ENCODE results near the gene GSTM2.
A peak's percentile ranks its signal among the peaks of the same experiment; 100 is the strongest.

The GSTM2 gene

DNA sequence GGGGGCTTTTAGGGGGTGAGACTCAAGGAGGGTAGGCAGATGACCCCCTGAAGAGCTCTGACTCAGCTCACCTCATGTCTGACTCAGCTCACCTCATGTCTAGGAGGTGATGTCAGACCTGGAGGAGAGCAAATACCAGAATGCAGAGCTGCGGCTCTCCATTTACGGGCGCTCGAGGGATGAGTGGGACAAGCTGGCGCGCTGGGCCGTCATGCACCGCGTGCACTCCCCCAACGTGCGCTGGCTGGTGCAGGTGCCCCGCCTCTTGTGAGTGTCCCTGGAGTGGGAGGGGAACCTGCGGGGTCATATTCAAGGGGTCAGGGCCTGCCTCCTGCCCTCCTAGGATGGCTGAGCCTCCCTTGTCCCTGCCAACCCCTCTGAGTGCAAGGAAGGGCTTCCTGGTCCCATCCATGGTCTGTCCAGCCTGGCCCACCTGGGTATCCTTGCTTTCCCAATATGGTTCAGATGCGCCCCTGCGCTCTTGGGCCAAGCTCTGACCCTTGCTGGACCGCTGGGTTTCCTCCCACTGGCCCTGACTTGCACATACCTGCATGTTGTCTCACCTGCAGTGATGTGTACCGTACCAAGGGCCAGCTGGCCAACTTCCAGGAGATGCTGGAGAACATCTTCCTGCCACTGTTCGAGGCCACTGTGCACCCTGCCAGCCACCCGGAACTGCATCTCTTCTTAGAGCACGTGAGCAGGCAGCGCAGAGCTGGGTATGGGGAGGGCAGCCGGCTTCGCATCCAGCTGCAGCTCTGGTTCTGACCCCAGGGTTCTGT is 39.1 kb upstream of the GSTM2 start:
- no peak for FAIRE-seq
- no peak for DNase-seq (ENCODE audit: extremely low spot score, insufficient read length, low read depth)

- no peak for FAIRE-seq
- DNase-seq (ENCODE audit: extremely low spot score, insufficient read length, low read depth) = no peak
Observed at GRCh38 chr1:109629372-109630030, 38.4 kb upstream of the GSTM2 start.

GRCh38 chr1:109630081-109630897 is 37.6 kb upstream of the GSTM2 start:
- DNase-seq (ENCODE audit: extremely low spot score, insufficient read length, low read depth) = no peak

DNA sequence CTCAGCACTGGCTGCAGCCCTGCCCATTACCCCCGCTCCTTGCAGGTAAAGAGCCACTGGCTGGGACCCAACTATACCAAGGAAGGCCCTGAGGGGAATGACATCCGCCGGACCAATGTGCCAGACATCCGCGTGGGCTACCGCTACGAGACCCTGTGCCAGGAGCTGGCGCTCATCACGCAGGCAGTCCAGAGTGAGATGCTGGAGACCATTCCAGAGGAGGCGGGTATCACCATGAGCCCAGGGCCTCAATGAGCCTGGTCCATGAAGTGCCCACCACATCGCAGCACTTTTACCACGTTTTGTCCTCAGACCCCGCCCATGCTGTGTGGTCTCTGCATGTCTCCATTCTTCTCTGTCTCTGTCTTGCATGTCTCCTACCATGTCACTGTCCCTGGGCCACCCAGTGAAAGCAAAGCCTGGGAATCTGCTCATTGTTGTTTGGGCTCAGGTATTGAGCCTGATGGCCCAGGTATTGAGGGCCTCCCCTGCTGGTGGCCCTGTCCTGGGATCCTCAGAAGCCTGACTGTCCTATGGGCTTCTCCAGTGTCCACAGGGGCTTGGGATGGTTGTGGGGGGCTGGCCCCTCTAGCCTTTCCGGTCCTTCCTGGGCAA is 36.9 kb upstream of the GSTM2 start:
- no peak for DNase-seq (ENCODE audit: extremely low spot score, insufficient read length, low read depth)
- FAIRE-seq = no peak

More at GRCh38 chr1:109630081-109630897, 37.6 kb upstream of the GSTM2 start:
- FAIRE-seq = no peak

DNA sequence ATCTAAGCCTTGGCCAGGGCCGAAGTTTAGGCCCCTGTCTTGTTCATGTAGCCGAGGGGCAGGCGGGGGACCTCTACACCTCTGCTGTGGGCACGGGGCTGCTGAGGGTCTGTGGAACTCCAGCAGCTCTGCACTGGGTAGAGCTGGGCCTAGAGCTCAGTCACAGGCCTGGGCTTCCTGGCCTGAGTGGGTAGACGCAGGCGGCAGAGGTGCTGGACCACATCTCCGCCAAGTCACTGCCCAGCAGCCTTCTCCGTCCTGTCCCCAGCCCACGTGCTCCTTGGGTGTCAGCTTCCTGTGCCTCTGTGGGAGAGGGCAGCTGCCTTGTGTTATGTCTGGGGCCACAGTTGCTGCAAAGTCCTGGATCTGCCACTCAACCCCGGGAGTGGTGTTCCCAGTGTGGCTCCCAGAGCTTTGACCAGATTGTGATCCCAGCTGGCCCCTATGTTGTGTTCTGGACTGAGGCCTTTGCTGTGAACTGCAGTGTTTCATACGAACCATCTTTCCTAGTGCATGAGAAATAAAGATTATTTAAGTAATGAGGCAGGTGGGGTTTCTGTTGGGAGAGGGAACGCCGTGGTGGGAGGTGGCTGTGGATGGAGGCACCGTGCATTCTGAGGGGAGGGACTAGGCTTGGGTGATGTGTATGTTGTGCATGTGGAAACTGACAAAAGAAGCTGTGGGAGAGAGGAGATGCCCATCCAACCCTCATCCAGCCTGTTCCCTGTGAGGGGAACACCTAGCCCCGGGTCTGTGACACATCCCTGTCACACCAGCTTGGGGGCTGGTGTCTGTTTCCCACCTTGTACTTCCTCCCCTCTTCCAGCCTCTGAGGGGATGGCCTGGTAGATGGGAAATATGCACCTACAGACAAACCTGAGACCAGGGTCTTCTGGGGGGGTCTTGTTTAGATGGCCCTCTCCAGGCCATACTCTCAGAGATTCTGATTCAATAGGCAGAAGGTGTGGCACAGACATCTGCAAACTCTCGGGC is 36.0 kb upstream of the GSTM2 start:
- no peak for FAIRE-seq
- no peak for DNase-seq (ENCODE audit: extremely low spot score, insufficient read length, low read depth)

DNA sequence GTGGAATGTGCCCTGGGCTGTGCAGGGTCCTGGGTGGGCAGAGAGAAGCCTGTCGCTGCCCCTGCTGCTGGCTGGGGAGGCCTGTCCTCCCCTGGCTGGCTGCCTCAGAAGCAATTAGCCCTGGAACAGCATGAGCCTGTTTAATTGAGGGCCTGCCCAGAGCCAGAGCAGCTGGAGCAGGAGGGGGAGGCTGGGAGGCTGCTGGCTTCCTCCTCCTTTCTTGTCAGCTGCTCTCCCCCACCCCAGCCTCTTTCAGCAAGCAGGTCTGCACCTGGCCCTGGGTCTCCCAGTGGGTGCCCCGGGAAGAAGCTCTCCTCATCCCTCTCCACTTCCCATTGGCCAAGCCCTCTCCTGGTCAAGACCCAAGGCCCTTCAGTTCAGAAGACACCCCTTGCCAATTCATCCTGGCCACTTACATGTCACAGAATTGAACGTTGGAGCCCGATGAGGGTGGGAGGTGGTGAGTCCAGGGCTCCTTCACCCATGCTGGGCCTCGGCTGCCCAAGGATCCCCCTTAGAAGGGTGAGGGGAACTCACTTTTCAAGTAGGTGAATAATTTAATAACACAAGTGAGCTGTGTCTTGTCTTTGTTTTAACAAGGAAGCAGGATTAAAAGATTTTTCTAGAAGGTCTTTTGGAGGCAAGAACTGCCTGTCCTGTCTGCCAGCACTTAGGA is 35.0 kb upstream of the GSTM2 start:
- DNase-seq (ENCODE audit: extremely low spot score, insufficient read length, low read depth) (no peak), FAIRE-seq (no peak)

DNA sequence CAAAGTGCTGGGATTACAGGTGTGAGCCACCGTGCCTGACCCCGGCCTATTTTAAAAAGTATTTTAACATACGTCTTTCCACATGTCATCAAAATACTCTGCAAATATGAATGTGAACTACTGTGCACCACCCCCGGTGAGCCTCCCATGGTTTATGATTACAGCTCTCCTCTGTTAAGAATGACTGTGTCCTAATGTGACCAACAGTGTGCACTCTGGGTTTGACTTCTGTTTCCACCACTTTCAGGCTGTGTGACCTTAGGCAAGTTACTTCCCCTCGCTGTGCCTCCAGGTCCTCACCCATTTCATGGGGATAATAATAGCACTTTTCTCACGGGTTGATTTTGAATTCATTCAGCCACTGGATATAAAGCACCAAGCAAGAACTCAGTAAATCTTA is 33.6 kb upstream of the GSTM2 start:
- FAIRE-seq = peak; percentile 12

GRCh38 chr1:109634771-109635750 is 32.8 kb upstream of the GSTM2 start:
- DNase-seq (ENCODE audit: extremely low spot score, insufficient read length, low read depth) (no peak), FAIRE-seq (no peak)

More for the DNA sequence above, 33.6 kb upstream of the GSTM2 start:
- DNase-seq (ENCODE audit: extremely low spot score, insufficient read length, low read depth) = no peak

- no peak for DNase-seq (ENCODE audit: extremely low spot score, insufficient read length, low read depth)
- no peak for FAIRE-seq
Observed at GRCh38 chr1:109635862-109636200, 32.0 kb upstream of the GSTM2 start.

GRCh38 chr1:109636201-109636952 is 31.5 kb upstream of the GSTM2 start:
- no peak for FAIRE-seq
- no peak for DNase-seq (ENCODE audit: extremely low spot score, insufficient read length, low read depth)

GRCh38 chr1:109637446-109637845 is 30.4 kb upstream of the GSTM2 start:
- FAIRE-seq = no peak
- DNase-seq (ENCODE audit: extremely low spot score, insufficient read length, low read depth) = no peak

DNA sequence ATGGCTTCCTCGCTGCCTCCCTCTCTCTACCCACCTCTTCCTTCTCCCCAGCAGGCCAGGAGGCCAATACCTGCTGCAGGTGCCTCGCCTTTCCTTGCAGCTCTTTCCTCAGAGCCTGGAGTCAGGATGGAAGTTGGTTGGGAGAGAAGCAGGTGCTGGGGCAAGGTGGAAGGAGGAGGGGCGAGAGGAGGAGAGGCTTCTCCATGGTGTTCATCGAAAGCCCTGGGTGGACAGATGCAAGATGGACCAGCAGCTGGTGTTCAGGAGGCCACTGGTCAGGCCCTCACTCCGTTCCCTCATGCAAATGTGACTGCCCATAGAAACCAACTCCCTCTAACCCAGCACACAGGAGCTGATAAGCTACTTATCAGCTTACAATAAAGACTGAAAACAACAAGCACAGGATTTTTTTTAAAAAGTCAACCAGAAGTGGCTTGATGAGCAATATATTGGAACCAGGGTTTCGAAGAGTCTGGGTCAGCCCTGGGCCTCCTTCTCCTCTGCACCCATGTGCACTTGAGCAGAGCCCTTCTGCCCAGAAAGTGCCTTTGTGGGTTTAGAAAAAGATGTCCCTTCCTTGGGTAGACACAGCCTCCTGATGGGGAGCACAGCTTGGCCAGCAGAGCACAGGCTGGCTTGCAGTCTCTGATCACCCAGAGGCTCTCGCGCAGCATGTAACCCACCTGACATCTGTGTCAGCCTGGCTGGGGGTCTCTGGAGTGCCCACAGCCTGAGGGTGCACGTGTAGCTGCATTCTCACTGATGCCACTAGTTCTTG is 28.6 kb upstream of the GSTM2 start:
- DNase-seq (ENCODE audit: extremely low spot score, insufficient read length, low read depth) (no peak), FAIRE-seq (no peak)

- DNase-seq (ENCODE audit: extremely low spot score, insufficient read length, low read depth) (no peak), FAIRE-seq (no peak)
Observed at GRCh38 chr1:109639841-109640184, 28.0 kb upstream of the GSTM2 start.

- FAIRE-seq (peak; percentile 77), DNase-seq (ENCODE audit: extremely low spot score, insufficient read length, low read depth) (no peak)
Observed at GRCh38 chr1:109640285-109640865, 27.5 kb upstream of the GSTM2 start.

DNA sequence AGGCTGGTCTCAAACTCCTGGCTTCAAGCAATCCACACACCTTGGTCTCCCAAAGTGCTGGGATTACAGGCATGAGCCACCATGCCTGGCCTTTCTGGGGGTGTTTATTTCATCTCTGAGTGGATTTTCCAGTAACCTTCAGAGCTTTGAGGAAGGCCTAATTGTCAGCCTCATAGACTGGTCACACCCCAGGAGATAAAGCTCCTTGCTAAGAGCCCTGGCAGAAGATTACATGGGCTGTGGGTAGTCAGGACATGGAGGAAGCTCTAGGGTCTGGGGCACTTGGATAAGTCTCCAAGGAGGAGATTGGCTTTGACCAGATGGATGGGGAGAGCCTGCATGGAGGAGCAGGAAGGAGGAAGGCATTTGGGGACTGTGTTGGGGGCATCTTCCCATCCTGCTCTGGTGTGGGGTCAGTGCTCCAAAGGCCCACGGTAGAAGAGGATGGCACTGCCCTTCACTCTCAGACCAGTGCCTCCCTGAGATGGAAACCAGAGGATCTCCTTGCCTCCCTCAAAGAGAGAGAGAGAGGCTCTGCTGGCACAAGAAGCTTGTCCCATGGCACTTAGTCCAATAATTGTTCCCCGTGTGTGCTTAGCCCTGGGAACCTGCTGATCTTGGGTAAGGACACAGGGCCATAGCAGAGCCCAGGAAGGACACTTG is 26.6 kb upstream of the GSTM2 start:
- FAIRE-seq (no peak), DNase-seq (ENCODE audit: extremely low spot score, insufficient read length, low read depth) (no peak)

All from GM18507 (cell line).